GM12878 (cell line): ENCODE results near the gene DOK7. TPM values are rescaled to one million over a fixed set of nuclear protein-coding genes. Genes with fewer than 3 reads are reported as not detected.

Source experiments
- ATAC-seq: fragments of 200-7000 bp; cut with Tn5 transposase; 3 replicates; pipeline ENCODE4 v1.9.1; 2020; ENCODE audit warnings: mild to moderate bottlenecking, moderate library complexity
- BruUV-seq: library from RNA; stranded (reverse); fragments of 400-500 nt; replicated peaks from 2 replicates; lab custom pipeline; 2021; lab: Mats Ljungman, UMichigan
- CTCF ChIA-PET: fragments of 300-600 bp; sonication (Branson Sonifier 250); formaldehyde crosslinking; extraction: SDS; loops from one replicate; lab custom pipeline; 2021; ENCODE audit warnings: inconsistent platforms; lab: Yijun Ruan, JAX
- POLR2A ChIA-PET: fragments of 350-600 bp; formaldehyde crosslinking; extraction: SDS; loops from one replicate; lab custom pipeline; 2021; ENCODE audit warnings: inconsistent platforms; lab: Charles Lee
- RAD21 ChIA-PET: fragments of 300-600 bp; sonication (Branson Sonifier 250); formaldehyde crosslinking; loops from one replicate; lab custom pipeline; 2023; ENCODE audit warnings: antibody characterized with exemption; ENCODE audit not compliant: unreplicated experiment; lab: Charles Lee
- SMC1A ChIA-PET: fragments of 300-600 bp; sonication (Branson Sonifier 250); formaldehyde crosslinking; loops from one replicate; lab custom pipeline; 2023; ENCODE audit not compliant: unreplicated experiment, uncharacterized antibody; lab: Charles Lee
- DNase-seq: peaks from one replicate; pipeline ENCODE4 v3.0.0-alpha.2; 2011; ENCODE audit warnings: low read depth, low spot score
- FAIRE-seq: peaks from 3 replicates; lab custom pipeline; 2011; peaks lifted over from hg19 to GRCh38; lab: Jason Lieb, UNC
- H2AFZ ChIP-seq: 2 replicates; pipeline ENCODE4 v1.6.0; 2011; ENCODE audit warnings: low read depth, low read length, control low read depth; ENCODE audit not compliant: control insufficient read depth
- H3K27ac ChIP-seq: 2 replicates; pipeline ENCODE4 v1.5.1; 2011; ENCODE audit warnings: control low read depth; ENCODE audit not compliant: control insufficient read depth, insufficient read depth
- H3K27me3 ChIP-seq, 2 experiments: replicated peaks in 1 of 2; 2 replicates each; pipeline versions ENCODE4 v1.6.0 to v1.6.1; 2011; ENCODE audit warnings: low read length in 1 of 2; ENCODE audit not compliant: control insufficient read depth in 2 of 2, insufficient read depth in 2 of 2
- H3K36me3 ChIP-seq, 2 experiments: 2 replicates each; pipeline ENCODE4 v1.5.1; 2011; ENCODE audit warnings: low read length in 1 of 2; ENCODE audit not compliant: control insufficient read depth in 2 of 2, insufficient read depth in 2 of 2
- H3K4me1 ChIP-seq: 2 replicates; pipeline ENCODE4 v1.6.1; 2011; ENCODE audit warnings: mild to moderate bottlenecking, low read length, moderate library complexity, mixed read lengths; ENCODE audit not compliant: control insufficient read depth, insufficient read depth
- H3K4me2 ChIP-seq: 2 replicates; pipeline ENCODE4 v1.6.0; 2011; ENCODE audit warnings: control low read depth; ENCODE audit not compliant: control insufficient read depth, insufficient read depth
- H3K4me3 ChIP-seq: fragments of 200-600 bp; sonication (generic); 2 replicates; pipeline ENCODE4 v1.5.1; 2016
- H3K79me2 ChIP-seq: 2 replicates; pipeline ENCODE4 v1.6.0; 2011; ENCODE audit warnings: low read length; ENCODE audit not compliant: control insufficient read depth, insufficient read depth
- H3K9ac ChIP-seq: 2 replicates; pipeline ENCODE4 v1.8.0; 2011; ENCODE audit warnings: low read length, control low read depth, mixed read lengths; ENCODE audit not compliant: control insufficient read depth, insufficient read depth
- H3K9me3 ChIP-seq: replicated peaks from 3 replicates; pipeline ENCODE4 v1.5.1; 2011; ENCODE audit warnings: mild to moderate bottlenecking, low read length; ENCODE audit not compliant: control insufficient read depth, insufficient read depth
- H4K20me1 ChIP-seq: 2 replicates; pipeline ENCODE4 v1.6.0; 2011; ENCODE audit not compliant: control insufficient read depth, insufficient read depth
- DPF2 ChIP-seq: fragments of 450-650 bp; IDR thresholded peaks from 2 replicates; pipeline ENCODE4 v1.6.1; 2017; ENCODE audit warnings: mild to moderate bottlenecking
- TAF1 ChIP-seq: IDR thresholded peaks from 2 replicates; pipeline ENCODE4 v1.6.1; 2011; ENCODE audit warnings: mild to moderate bottlenecking, low read depth, low read length, borderline replicate concordance
- TCF12 ChIP-seq: IDR thresholded peaks from 2 replicates; pipeline ENCODE4 v1.6.1; 2011; ENCODE audit warnings: low read depth, mild to moderate bottlenecking, low read length
- whole genome bisulfite sequencing: methylation state at CpG from one replicate; pipeline ENCODE4 v1.1.6; 2016; ENCODE audit warnings: low lambda C conversion rate; ENCODE audit not compliant: insufficient replicate concordance, insufficient coverage; ENCODE audit errors: missing lambda C conversion rate; 5-methylcytosine and 5-hydroxymethylcytosine counted together
- in situ Hi-C: fragments of 300-500 bp; cut with MboI; formaldehyde crosslinking; loops from 9 replicates; pipeline ENCODE4 v1.14.3; 2018; ENCODE audit warnings: mixed read lengths
- intact Hi-C: fragments of 100-400 bp; cut with micrococcal nuclease; formaldehyde crosslinking; loops from one replicate; pipeline ENCODE4 v1.14.2; 2022; ENCODE audit not compliant: unreplicated experiment
- polyA plus RNA-seq, 11 experiments: library from polyadenylated mRNA; depleted of rRNA in 4 of 11; unstranded in 6 of 11; stranded (reverse) in 5 of 11; fragments of >200 nt; fragmentation: Nextera tagmentation in 4 of 11; fragmentation: Illumina TruSeq in 1 of 11; extraction: Ambion mirVana in 4 of 11; extraction: Trizol in 1 of 11; gene quantifications; 1 replicate in 1 of 11; 2 replicates in 10 of 11; pipeline versions ENCODE4 v1.2.1 to v1.2.3, GENCODE V29; 2011 to 2016; ENCODE audit warnings: inconsistent platforms in 2 of 11, missing spikeins in 2 of 11, low read depth in 1 of 11
- total RNA-seq, 4 experiments: library from RNA; depleted of rRNA in 3 of 4; stranded (reverse); fragments of >200 nt in 3 of 4; fragmentation: Illumina TruSeq in 1 of 4; extraction: Trizol in 1 of 4; gene quantifications; 2 replicates each; pipeline versions ENCODE4 v1.2.1 to v1.2.3, GENCODE V29; 2013 to 2021
- TF ChIP-seq, protein P1 (sequence below): IDR thresholded peaks from 2 replicates; pipeline ENCODE4 v1.6.1; 2012; ENCODE audit warnings: mild to moderate bottlenecking, low read depth, low read length

Gene DOK7
- total and polyA plus RNA-seq, 10 of the 15 experiments (the other 5 are each of a cell fraction or from before 2014, with no cell fraction given) = 0.04 to 0.46 (median 0.18) TPM; not detected in 4

DNA sequence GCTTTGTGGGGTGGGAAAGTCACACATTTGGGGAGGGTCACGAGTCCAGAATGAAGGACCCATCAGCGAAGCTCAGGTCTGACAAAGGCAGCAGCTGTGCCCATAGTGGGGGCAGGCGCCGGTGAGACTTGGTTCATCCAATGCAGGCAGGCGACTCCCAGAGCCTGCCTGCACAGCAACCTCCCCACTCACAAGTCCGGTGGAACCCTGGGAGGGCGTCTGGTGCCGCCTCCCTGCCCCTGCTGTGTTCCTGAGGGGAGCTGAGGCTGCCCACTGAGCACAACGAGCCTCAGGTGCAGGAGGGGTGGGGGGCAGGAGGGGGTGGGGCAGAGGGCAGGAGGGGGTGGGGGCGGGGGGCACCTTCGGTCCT lies 55.4 kb downstream of the DOK7 start:
- POLR2A ChIA-PET = no interaction called here
- FAIRE-seq = no peak
- in situ Hi-C loops = no loop called here

More for the DNA sequence above, 55.4 kb downstream of the DOK7 start:
- no peaks in the 10 kb centered on the region for H3K27me3 ChIP-seq
- TF ChIP-seq TCF12 (no peak), DPF2 (no peak), TAF1 (no peak)
- TF ChIP-seq, protein P1, sequence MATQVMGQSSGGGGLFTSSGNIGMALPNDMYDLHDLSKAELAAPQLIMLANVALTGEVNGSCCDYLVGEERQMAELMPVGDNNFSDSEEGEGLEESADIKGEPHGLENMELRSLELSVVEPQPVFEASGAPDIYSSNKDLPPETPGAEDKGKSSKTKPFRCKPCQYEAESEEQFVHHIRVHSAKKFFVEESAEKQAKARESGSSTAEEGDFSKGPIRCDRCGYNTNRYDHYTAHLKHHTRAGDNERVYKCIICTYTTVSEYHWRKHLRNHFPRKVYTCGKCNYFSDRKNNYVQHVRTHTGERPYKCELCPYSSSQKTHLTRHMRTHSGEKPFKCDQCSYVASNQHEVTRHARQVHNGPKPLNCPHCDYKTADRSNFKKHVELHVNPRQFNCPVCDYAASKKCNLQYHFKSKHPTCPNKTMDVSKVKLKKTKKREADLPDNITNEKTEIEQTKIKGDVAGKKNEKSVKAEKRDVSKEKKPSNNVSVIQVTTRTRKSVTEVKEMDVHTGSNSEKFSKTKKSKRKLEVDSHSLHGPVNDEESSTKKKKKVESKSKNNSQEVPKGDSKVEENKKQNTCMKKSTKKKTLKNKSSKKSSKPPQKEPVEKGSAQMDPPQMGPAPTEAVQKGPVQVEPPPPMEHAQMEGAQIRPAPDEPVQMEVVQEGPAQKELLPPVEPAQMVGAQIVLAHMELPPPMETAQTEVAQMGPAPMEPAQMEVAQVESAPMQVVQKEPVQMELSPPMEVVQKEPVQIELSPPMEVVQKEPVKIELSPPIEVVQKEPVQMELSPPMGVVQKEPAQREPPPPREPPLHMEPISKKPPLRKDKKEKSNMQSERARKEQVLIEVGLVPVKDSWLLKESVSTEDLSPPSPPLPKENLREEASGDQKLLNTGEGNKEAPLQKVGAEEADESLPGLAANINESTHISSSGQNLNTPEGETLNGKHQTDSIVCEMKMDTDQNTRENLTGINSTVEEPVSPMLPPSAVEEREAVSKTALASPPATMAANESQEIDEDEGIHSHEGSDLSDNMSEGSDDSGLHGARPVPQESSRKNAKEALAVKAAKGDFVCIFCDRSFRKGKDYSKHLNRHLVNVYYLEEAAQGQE = no peak
- no peaks in the 10 kb centered on the region for H3K4me1 ChIP-seq
- H3K79me2 ChIP-seq = no peaks in the 10 kb centered on the region
- CTCF ChIA-PET = no interaction called here
- no peak overlapping the region for H2AFZ ChIP-seq
- RAD21 ChIA-PET = no interaction called here
- H3K9me3 ChIP-seq = no peaks in the 10 kb centered on the region
- SMC1A ChIA-PET = no interaction called here
- no peak overlapping the region for H3K27ac ChIP-seq
- BruUV-seq = no TSS peak
- DNase-seq (no peak), ATAC-seq (no peak)
- H3K4me3 ChIP-seq = no peak overlapping the region
- intact Hi-C loops = no loop called here
- H3K4me2 ChIP-seq = no peak overlapping the region
- WGBS = 100% methylated on average over 7 of the region's 11 CpGs
- no peaks in the 10 kb centered on the region; the same call in 1 of the 2 replicates for H4K20me1 ChIP-seq
- H3K9ac ChIP-seq = no peak overlapping the region
- peaks cover 13 to 49% of the 10 kb centered on the region in 2 experiments for H3K36me3 ChIP-seq
